Measurements from ENCODE around the gene STAT4. TPM values are rescaled to one million over a fixed set of nuclear protein-coding genes. Genes with fewer than 3 reads are reported as not detected.

Gene STAT4
- total RNA-seq, 1 experiment from 2014 or later: 0.33 TPM

DNA sequence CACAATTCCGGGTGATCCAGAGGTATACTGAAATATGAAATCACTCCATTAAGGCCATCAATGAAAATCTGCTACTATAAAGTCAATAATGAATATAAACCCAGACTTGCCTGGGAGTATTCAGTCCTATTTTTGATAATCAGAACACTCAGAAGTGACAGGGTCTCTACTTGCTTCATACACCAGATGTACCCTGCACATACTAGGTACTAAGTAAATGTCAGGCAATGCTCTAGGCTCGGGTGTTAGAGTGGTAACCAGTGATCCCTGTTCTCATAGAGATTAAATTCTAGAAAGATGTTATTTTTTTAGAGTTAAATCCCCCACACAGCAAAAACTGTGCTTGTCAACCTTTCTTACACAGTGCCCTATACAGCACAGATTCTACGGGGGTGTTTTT, 149.2 kb downstream of the STAT4 start:
- Mint-ChIP-seq H3K27me3 (ENCODE audit: low read depth) (no peaks in the 10 kb centered on the region), H3K9me3 (no peaks in the 10 kb centered on the region; a peak in 1 of 5 replicates), H3K27ac (no peak overlapping the region), H3K4me1 (no peaks in the 10 kb centered on the region), H3K4me3 (no peak overlapping the region), H3K36me3 (ENCODE audit: insufficient read depth in 1 of 3, low read depth in 3 of 3) (peaks cover 32 to 87% (median 81%) of the 10 kb centered on the region in 3 experiments)
- no peak overlapping the region for H3K27ac ChIP-seq (ENCODE audit: insufficient read length, low read depth, low read length)
- no peak overlapping the region for H3K4ac ChIP-seq (ENCODE audit: low read depth, low read length)
- no peaks in the 10 kb centered on the region for H4K20me1 ChIP-seq (ENCODE audit: control insufficient read depth, insufficient read depth, insufficient read length)
- H4K91ac ChIP-seq (ENCODE audit: insufficient read length, low read depth, low read length): no peak overlapping the region
- H3K18ac ChIP-seq (ENCODE audit: insufficient read length, low read depth, low read length): no peak overlapping the region
- H3K14ac ChIP-seq (ENCODE audit: insufficient read depth, low read length): no peak overlapping the region
- H2AK5ac ChIP-seq (ENCODE audit: insufficient read length, low read length): no peak overlapping the region
- H4K8ac ChIP-seq (replicated peaks; ENCODE audit: insufficient read length, low read depth, low read length): no peak overlapping the region
- TF ChIP-seq CTCF (conservative IDR thresholded peaks at IDR 0.05): no peak
- H3K79me2 ChIP-seq (ENCODE audit: insufficient read depth, low read length): no peaks in the 10 kb centered on the region
- no peaks in the 10 kb centered on the region for H3K4me1 ChIP-seq (ENCODE audit: insufficient read depth, low read length)
- no peak overlapping the region for H2BK12ac ChIP-seq (ENCODE audit: insufficient read length, low read depth, low read length)
- no peaks in the 10 kb centered on the region for H3K23me2 ChIP-seq (ENCODE audit: insufficient read length, low read depth, low read length, poor library complexity, severe bottlenecking)
- no peak overlapping the region for H2AFZ ChIP-seq (ENCODE audit: low read length)
- no peak overlapping the region for H2BK20ac ChIP-seq (ENCODE audit: low read depth, low read length, poor library complexity, severe bottlenecking)
- H3K9ac ChIP-seq (ENCODE audit: extremely low read depth, insufficient read length, low read length): no peak overlapping the region
- no peaks in the 10 kb centered on the region for H3K27me3 ChIP-seq (ENCODE audit: insufficient read depth, low read length)
- no peak for DNase-seq
- H3T11ph ChIP-seq (ENCODE audit: low read length): no peak overlapping the region
- no peak overlapping the region for H4K5ac ChIP-seq (ENCODE audit: insufficient read length, low read depth, low read length)
- H3K23ac ChIP-seq (ENCODE audit: insufficient read length, low read depth, low read length): no peak overlapping the region
- H3K56ac ChIP-seq (ENCODE audit: insufficient read length, low read depth, low read length): no peak overlapping the region
- no peak overlapping the region for H3K4me2 ChIP-seq (ENCODE audit: insufficient read depth, insufficient read length, low read length)
- no peak overlapping the region for H2BK120ac ChIP-seq (ENCODE audit: low read depth, low read length, poor library complexity, severe bottlenecking)
- no peaks in the 10 kb centered on the region for H3K79me1 ChIP-seq (ENCODE audit: insufficient read depth, low read depth, low read length, poor library complexity, severe bottlenecking)
- no peak overlapping the region for H2BK5ac ChIP-seq (ENCODE audit: insufficient read length, low read length)
- H3K9me3 ChIP-seq (ENCODE audit: control insufficient read depth, low read depth, low read length): no peaks in the 10 kb centered on the region
- H2BK15ac ChIP-seq (ENCODE audit: low read depth, low read length): no peak overlapping the region
- WGBS (ENCODE audit: extremely low coverage, insufficient read length, low lambda C conversion rate): no CpG with 5 or more reads among the region's 3 CpGs
